Transverse colon (tissue), 4 donors: Measurements from ENCODE around the gene NDUFA12.

Source experiments
- CTCF ChIP-seq, 5 experiments: fragments of 200-600 bp in 3 of 5; fragments of 450-650 bp in 2 of 5; sonication (generic) in 3 of 5; IDR thresholded peaks; 1 replicate in 2 of 5; 2 replicates in 3 of 5; pipeline ENCODE4 v1.5.1; 2016 to 2017; ENCODE audit warnings: antibody characterized with exemption in 5 of 5, inconsistent platforms in 3 of 5, mild to moderate bottlenecking in 2 of 5, moderate library complexity in 1 of 5
- EP300 ChIP-seq: sonication (generic); formaldehyde crosslinking; IDR thresholded peaks from one replicate; pipeline ENCODE4 v1.6.1; 2017; ENCODE audit warnings: antibody characterized with exemption, low read depth
- POLR2A ChIP-seq: fragments of 450-650 bp; IDR thresholded peaks from one replicate; pipeline ENCODE4 v1.6.1; 2016; ENCODE audit warnings: antibody characterized with exemption, mild to moderate bottlenecking, moderate library complexity
- POLR2AphosphoS5 ChIP-seq, 3 donors: sonication (generic); formaldehyde crosslinking; IDR thresholded peaks; one replicate each; pipeline ENCODE4 v1.6.1; 2016; ENCODE audit warnings: antibody characterized with exemption in 3 of 3

DNA sequence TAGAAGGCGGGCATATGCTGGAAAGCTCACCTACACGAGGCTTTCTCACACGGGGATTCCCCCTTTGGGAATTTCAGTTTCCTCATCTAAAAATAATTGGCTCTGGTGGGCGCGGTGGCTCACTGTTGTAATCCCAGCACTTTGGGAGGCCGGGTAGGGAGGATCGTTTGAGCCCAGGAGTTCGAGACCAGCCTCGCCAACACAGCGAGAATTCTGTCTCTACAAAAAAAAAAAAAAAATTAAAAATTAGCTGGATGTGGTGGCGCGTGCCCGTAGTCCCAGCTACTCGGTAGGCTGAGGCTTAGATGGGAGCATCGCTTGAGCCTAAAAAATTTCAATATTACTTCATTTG is 400 bp upstream of the NDUFA12 start:
- no peak for TF ChIP-seq CTCF (IDR thresholded peaks at IDR 0.05)
- no peak for TF ChIP-seq POLR2A
- no peak for TF ChIP-seq POLR2AphosphoS5 (IDR thresholded peaks at IDR 0.05)
- TF ChIP-seq EP300 = no peak
